PC-9 (cell line): Measurements from ENCODE around the gene NKAIN2.

ENCODE experiments used
- CTCF ChIP-seq: fragments of 200-600 bp; sonication (generic); conservative IDR thresholded peaks from 2 replicates; pipeline ENCODE4 v1.6.1; 2017; ENCODE audit warnings: mixed run types, antibody characterized with exemption, mild to moderate bottlenecking, moderate library complexity
- EZH2 ChIP-seq: fragments of 200-600 bp; sonication (generic); IDR thresholded peaks from 2 replicates; pipeline ENCODE4 v1.8.0; 2017; ENCODE audit warnings: antibody characterized with exemption, low read depth

DNA sequence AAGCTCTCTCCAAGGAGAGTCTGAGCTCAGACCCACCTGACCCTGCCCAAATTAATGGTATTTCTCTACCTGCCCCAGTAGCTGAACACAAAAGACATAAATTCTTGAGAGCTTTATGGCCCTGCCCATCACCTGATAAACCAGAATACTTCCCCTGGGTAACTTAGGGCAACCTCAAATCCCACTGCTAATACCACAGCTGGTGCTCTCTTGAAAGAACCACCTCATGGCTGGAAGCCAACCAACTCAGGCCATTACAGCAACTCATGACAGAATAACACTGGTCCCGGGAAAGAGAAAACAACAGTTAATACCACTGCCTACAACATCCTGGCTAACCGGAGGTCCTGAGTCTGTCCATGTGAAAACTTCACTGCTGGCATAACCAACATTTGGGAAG is 328.6 kb downstream of the NKAIN2 start:
- no peak for TF ChIP-seq CTCF
- TF ChIP-seq EZH2: no peak
